ENCODE results near the gene NDFIP2. TPM values are rescaled to one million over a fixed set of nuclear protein-coding genes. Genes with fewer than 3 reads are reported as not detected.

The NDFIP2 gene
- total RNA-seq, 4 donors from 2014 or later, result 9.0 to 12.8 (median 10.2) TPM

GRCh38 chr13:79581870-79582315, 100.9 kb downstream of the NDFIP2 start:
- TF ChIP-seq, protein P1, sequence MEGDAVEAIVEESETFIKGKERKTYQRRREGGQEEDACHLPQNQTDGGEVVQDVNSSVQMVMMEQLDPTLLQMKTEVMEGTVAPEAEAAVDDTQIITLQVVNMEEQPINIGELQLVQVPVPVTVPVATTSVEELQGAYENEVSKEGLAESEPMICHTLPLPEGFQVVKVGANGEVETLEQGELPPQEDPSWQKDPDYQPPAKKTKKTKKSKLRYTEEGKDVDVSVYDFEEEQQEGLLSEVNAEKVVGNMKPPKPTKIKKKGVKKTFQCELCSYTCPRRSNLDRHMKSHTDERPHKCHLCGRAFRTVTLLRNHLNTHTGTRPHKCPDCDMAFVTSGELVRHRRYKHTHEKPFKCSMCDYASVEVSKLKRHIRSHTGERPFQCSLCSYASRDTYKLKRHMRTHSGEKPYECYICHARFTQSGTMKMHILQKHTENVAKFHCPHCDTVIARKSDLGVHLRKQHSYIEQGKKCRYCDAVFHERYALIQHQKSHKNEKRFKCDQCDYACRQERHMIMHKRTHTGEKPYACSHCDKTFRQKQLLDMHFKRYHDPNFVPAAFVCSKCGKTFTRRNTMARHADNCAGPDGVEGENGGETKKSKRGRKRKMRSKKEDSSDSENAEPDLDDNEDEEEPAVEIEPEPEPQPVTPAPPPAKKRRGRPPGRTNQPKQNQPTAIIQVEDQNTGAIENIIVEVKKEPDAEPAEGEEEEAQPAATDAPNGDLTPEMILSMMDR (IDR thresholded peaks at IDR 0.05), result no peak
- no peak for TF ChIP-seq EP300 (IDR thresholded peaks at IDR 0.05)
- TF ChIP-seq POLR2AphosphoS5 (IDR thresholded peaks at IDR 0.05), result no peak
- TF ChIP-seq POLR2A (IDR thresholded peaks at IDR 0.05; ENCODE audit: low read depth), result no peak
- Histone ChIP-seq H3K9me3 (peaks cover 0 to 17% (median 10%) of the 10 kb centered on the region in 4 donors), H3K27ac (replicated peaks in 1 of 4) (no peak overlapping the region), H3K4me1 (no peaks in the 10 kb centered on the region), H3K27me3 (no peaks in the 10 kb centered on the region), H3K4me3 (no peak overlapping the region), H3K36me3 (no peaks in the 10 kb centered on the region)
- DNase-seq (ENCODE audit: extremely low spot score), result no peak
- intact Hi-C loops (cut with DNase I), result no loop called here
- 82% methylated on average over 4 of the region's 4 CpGs for WGBS

DNA sequence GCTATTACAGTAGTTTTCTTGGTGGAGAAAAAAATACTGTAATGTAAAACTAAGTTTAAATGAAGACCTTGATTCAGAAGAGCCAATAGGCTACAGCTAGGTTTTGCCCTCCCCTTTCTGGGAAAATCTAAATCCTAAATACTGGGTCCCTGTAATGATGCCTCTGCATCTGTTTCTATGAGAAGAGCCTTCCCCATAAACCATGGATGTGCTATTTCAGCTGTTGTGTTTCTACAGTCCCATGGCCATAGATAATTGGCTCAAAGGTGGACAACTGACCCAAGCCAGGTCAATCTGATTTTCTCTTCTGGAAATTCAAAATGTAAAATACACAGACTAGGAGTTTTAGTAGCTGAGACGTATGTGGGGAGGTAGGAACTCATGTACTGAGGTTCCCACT, 101.9 kb downstream of the NDFIP2 start:
- WGBS, result 89% methylated on average over 1 of the region's 1 CpG
- H3K4me1 ChIP-seq, result no peaks in the 10 kb centered on the region
- no peaks in the 10 kb centered on the region for H3K27me3 ChIP-seq
- TF ChIP-seq, protein P1 (IDR thresholded peaks at IDR 0.05), result no peak
- TF ChIP-seq EP300 (IDR thresholded peaks at IDR 0.05) (no peak), POLR2A (IDR thresholded peaks at IDR 0.05; ENCODE audit: low read depth) (no peak), POLR2AphosphoS5 (IDR thresholded peaks at IDR 0.05) (no peak)
- H3K9me3 ChIP-seq, result peaks cover 0 to 12% (median 7%) of the 10 kb centered on the region in 4 donors
- DNase-seq (ENCODE audit: extremely low spot score), result no peak
- no peak overlapping the region for H3K4me3 ChIP-seq
- no peak overlapping the region for H3K27ac ChIP-seq (replicated peaks in 1 of 4)
- H3K36me3 ChIP-seq, result no peaks in the 10 kb centered on the region
- intact Hi-C loops (cut with DNase I), result no loop called here

GRCh38 chr13:79585033-79585432, 104.1 kb downstream of the NDFIP2 start:
- WGBS, result 67% methylated on average over 1 of the region's 1 CpG
- Histone ChIP-seq H3K4me1 (no peaks in the 10 kb centered on the region), H3K27ac (replicated peaks in 1 of 4) (no peak overlapping the region), H3K4me3 (no peak overlapping the region), H3K27me3 (no peaks in the 10 kb centered on the region), H3K36me3 (no peaks in the 10 kb centered on the region), H3K9me3 (peaks cover 0 to 10% (median 4%) of the 10 kb centered on the region in 4 donors)
- DNase-seq (ENCODE audit: extremely low spot score), result no peak
- intact Hi-C loops (cut with DNase I), result no loop called here
- no peak for TF ChIP-seq EP300 (IDR thresholded peaks at IDR 0.05)
- TF ChIP-seq, protein P1 (IDR thresholded peaks at IDR 0.05), result no peak
- no peak for TF ChIP-seq POLR2A (IDR thresholded peaks at IDR 0.05; ENCODE audit: low read depth)
- no peak for TF ChIP-seq POLR2AphosphoS5 (IDR thresholded peaks at IDR 0.05)

GRCh38 chr13:79589603-79590393, 108.8 kb downstream of the NDFIP2 start:
- intact Hi-C loops (cut with DNase I), result no loop called here
- 82% methylated on average over 7 of the region's 7 CpGs for WGBS
- TF ChIP-seq, protein P1 (IDR thresholded peaks at IDR 0.05), result no peak
- TF ChIP-seq POLR2AphosphoS5 (IDR thresholded peaks at IDR 0.05), result no peak
- TF ChIP-seq POLR2A (IDR thresholded peaks at IDR 0.05; ENCODE audit: low read depth), result no peak
- TF ChIP-seq EP300 (IDR thresholded peaks at IDR 0.05), result no peak

GRCh38 chr13:79590394-79590676, 109.4 kb downstream of the NDFIP2 start:
- Histone ChIP-seq H3K4me1 (no peaks in the 10 kb centered on the region), H3K27me3 (no peaks in the 10 kb centered on the region), H3K4me3 (no peak overlapping the region), H3K9me3 (no peaks in the 10 kb centered on the region), H3K27ac (replicated peaks in 1 of 4) (no peak overlapping the region), H3K36me3 (no peaks in the 10 kb centered on the region)
- DNase-seq (ENCODE audit: extremely low spot score), result no peak
- TF ChIP-seq POLR2AphosphoS5 (IDR thresholded peaks at IDR 0.05) (no peak), EP300 (IDR thresholded peaks at IDR 0.05) (no peak), POLR2A (IDR thresholded peaks at IDR 0.05; ENCODE audit: low read depth) (no peak)
- TF ChIP-seq, protein P1 (IDR thresholded peaks at IDR 0.05), result no peak
- intact Hi-C loops (cut with DNase I), result no loop called here

More at GRCh38 chr13:79589603-79590393, 108.8 kb downstream of the NDFIP2 start:
- Histone ChIP-seq H3K27ac (replicated peaks in 1 of 4) (no peak overlapping the region), H3K27me3 (no peaks in the 10 kb centered on the region), H3K9me3 (peaks cover 0 to 5% (median under 1%) of the 10 kb centered on the region in 4 donors), H3K4me1 (no peaks in the 10 kb centered on the region), H3K4me3 (no peak overlapping the region), H3K36me3 (no peaks in the 10 kb centered on the region)
- no peak for DNase-seq (ENCODE audit: extremely low spot score)

Measured in esophagus muscularis mucosa (tissue), 4 donors.